Stimulated activated naive B cell treated with anti-CD40 and anti-IgM and Interleukin-4, amounts not matched to agents 10 μg/mL and 1 μg/mL and 100 μg/mL, for 72 hours (primary cell): ENCODE results near the gene FSTL4.
"Not testable (repeated sequence)": the region's sequence is repeated elsewhere in the genome, so short reads cannot be mapped to it uniquely, and the experiment has no call there.

Experiments
- ATAC-seq, 2 donors: fragments of 150-1000 bp; cut with Tn5 transposase; replicated peaks; 2 replicates each; pipeline ENCODE4 v1.10.0; 2021; ENCODE audit warnings: moderate library complexity in 1 of 2
- DNase-seq: peaks from one replicate; pipeline ENCODE4 v3.0.0; 2021
- H3K27ac Mint-ChIP-seq: one replicate; pipeline ENCODE4 v1.8.0; 2022; ENCODE audit warnings: mild to moderate bottlenecking, mixed read lengths
- H3K27me3 Mint-ChIP-seq, 2 donors: one replicate each; pipeline ENCODE4 v1.8.0; 2022; ENCODE audit warnings: mixed read lengths in 2 of 2
- H3K36me3 Mint-ChIP-seq, 2 donors: one replicate each; pipeline ENCODE4 v1.8.0; 2022; ENCODE audit warnings: mixed read lengths in 2 of 2, mild to moderate bottlenecking in 1 of 2
- H3K4me1 Mint-ChIP-seq, 2 donors: one replicate each; pipeline ENCODE4 v1.8.0; 2022; ENCODE audit warnings: mixed read lengths in 2 of 2, mild to moderate bottlenecking in 1 of 2
- H3K4me3 Mint-ChIP-seq, 2 donors: one replicate each; pipeline ENCODE4 v1.8.0; 2022; ENCODE audit warnings: mild to moderate bottlenecking in 2 of 2, mixed read lengths in 2 of 2, moderate library complexity in 1 of 2
- H3K9me3 Mint-ChIP-seq, 2 donors: one replicate each; pipeline ENCODE4 v1.8.0; 2022; ENCODE audit warnings: mixed read lengths in 2 of 2, mild to moderate bottlenecking in 1 of 2

FSTL4 gene

DNA sequence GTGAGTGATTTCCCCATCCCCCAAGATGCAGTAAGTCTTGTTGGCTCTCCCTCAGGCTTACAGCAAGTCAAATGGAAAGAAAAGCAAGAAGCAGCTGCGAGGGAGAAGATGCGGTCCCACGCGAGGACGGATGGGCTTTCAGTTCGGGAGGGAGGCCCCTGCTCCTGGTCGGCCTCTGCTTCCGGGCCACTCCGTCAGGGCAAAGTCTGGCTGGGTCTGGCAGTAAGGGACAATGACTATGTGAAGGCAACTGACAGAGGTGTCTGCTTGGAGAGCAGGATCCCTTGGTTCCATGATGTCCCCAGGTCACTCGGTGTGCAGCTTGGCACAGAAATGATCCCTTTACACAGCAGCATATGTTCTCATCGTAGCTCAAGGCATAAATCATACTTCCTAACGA lies 413.8 kb downstream of the FSTL4 start:
- Mint-ChIP-seq H3K36me3 (peaks cover 5 to 9% of the 10 kb centered on the region in 2 donors), H3K9me3 (peaks cover 0 to 7% of the 10 kb centered on the region in 2 donors), H3K4me3 (no peak overlapping the region), H3K27me3 (peaks cover 4 to 6% of the 10 kb centered on the region in 2 donors), H3K4me1 (peaks cover 2 to 15% of the 10 kb centered on the region in 2 donors), H3K27ac (no peak overlapping the region)
- no peak for DNase-seq
- no peak for ATAC-seq

DNA sequence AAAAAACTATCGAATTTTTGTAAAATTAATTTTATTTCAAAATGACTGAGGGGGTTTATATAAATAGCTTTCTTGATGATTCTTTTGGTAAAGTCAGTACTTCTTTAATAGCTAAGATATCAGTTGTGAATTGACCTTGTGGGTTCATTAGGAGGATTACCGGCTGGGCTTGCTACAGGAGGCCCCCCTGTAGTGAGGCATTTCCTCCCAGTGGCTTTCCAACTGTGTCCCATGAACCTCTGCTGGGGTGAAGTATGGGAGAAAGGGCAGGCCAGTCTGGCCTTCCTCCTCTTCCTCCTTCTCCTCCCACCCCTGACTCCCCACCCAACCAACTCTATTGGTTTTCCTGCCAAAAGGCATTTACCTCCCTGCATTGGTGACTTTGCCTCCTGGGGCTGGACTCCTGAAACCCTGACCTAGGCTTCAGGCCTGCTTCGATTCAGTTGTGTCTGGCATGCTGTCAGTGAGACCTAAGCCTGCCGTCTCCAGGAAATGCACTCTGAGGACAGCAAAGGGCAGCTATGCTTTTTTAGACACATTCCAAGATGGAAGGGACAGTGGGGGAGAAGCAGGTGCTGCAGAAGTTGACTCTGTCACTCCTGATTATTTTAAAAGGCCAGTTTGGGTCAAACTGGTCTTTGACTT lies 415.8 kb downstream of the FSTL4 start:
- Mint-ChIP-seq H3K27me3 (peaks cover under 1 to 1% of the 10 kb centered on the region in 2 donors), H3K4me1 (peaks cover 1 to 2% of the 10 kb centered on the region in 2 donors), H3K27ac (no peak overlapping the region), H3K9me3 (peaks cover 0 to under 1% of the 10 kb centered on the region in 2 donors), H3K4me3 (no peak overlapping the region), H3K36me3 (peaks cover 2 to 4% of the 10 kb centered on the region in 2 donors)
- no peak for ATAC-seq
- DNase-seq = no peak

- Mint-ChIP-seq H3K9me3 (no peaks in the 10 kb centered on the region), H3K27me3 (no peaks in the 10 kb centered on the region), H3K36me3 (peaks cover 0 to 3% of the 10 kb centered on the region in 2 donors), H3K4me3 (no peak overlapping the region), H3K4me1 (peaks cover 0 to 2% of the 10 kb centered on the region in 2 donors), H3K27ac (no peak overlapping the region)
- no peak for ATAC-seq
- no peak for DNase-seq
Observed at GRCh38 chr5:133195250-133195649, 417.1 kb downstream of the FSTL4 start.

DNA sequence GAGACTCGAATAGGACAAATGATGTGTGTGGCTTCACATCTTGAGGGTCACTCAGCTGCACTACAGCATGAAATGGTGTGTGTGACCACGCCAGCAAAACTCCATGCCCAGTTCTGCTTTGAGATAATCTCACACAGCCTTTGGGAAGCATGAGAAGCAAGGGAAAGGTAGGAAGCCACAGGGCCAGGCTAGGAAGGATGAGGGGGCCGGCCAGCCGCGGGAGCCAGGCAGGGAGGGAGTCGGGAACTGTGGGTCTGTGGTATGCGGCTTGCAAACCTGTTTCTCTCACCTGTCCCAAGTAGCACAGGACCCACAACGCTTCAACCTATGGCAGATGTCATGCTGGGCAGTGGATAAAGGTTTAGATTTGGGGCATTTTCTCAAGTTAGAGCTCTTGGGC lies 418.5 kb downstream of the FSTL4 start:
- peaks cover 0 to 3% of the 10 kb centered on the region in 2 donors for H3K36me3 Mint-ChIP-seq
- DNase-seq (no peak), ATAC-seq (no peak)
- H3K4me3 Mint-ChIP-seq = no peak overlapping the region
- peaks cover 0 to 4% of the 10 kb centered on the region in 2 donors for H3K27me3 Mint-ChIP-seq
- H3K4me1 Mint-ChIP-seq = peaks cover 0 to 2% of the 10 kb centered on the region in 2 donors
- no peak overlapping the region for H3K27ac Mint-ChIP-seq
- H3K9me3 Mint-ChIP-seq = no peaks in the 10 kb centered on the region

DNA sequence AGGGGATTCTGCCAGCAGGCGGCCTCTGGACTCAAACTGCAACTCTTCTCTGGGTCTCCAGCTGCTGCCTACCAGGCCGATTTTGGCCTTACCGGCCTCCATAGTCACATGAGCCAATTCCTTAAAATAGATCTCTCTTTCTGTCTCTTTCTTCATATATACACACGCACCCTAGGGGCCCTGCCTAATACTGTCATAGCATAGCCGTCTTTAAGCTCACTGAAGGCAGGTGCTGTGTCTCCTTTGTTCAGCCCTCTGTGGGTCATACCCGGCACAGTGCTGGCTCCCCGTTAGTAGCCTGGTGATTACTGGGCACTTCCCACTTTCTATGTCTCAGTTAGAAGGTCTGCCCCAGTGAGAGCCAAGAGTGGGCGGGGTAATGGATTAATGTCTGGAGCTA lies 419.6 kb downstream of the FSTL4 start:
- DNase-seq (no peak), ATAC-seq (no peak)
- Mint-ChIP-seq H3K4me1 (peaks cover 0 to 2% of the 10 kb centered on the region in 2 donors), H3K4me3 (no peak overlapping the region), H3K36me3 (peaks cover 0 to 3% of the 10 kb centered on the region in 2 donors), H3K9me3 (no peaks in the 10 kb centered on the region), H3K27me3 (peaks cover 0 to 4% of the 10 kb centered on the region in 2 donors), H3K27ac (no peak overlapping the region)

DNA sequence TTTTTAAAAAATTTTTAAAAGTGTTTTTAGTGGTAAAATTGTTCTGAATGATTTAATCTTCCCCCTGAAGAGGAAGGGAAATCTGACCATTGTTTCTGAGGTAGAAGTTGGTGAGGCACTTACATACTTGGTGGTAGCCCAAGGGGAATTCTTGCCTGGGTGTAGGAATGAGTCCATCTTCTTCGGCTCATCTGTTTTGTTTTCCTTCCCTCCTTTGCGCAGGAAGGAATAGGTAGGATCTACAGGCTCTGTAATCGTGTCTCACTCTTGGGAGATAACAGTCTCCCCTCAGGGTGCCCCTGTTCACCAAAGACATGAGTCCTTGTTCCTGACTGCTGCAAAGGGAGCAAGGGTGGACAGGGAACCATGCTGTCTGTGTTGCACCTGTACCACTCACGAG lies 422.5 kb downstream of the FSTL4 start:
- DNase-seq (no peak), ATAC-seq (no peak)
- H3K4me1 Mint-ChIP-seq = peaks cover 0 to 2% of the 10 kb centered on the region in 2 donors
- peaks cover 0 to 4% of the 10 kb centered on the region in 2 donors for H3K27me3 Mint-ChIP-seq
- no peak overlapping the region for H3K27ac Mint-ChIP-seq
- no peak overlapping the region for H3K4me3 Mint-ChIP-seq
- H3K36me3 Mint-ChIP-seq = peaks cover 0 to 3% of the 10 kb centered on the region in 2 donors
- no peaks in the 10 kb centered on the region for H3K9me3 Mint-ChIP-seq

GRCh38 chr5:133179405-133179804 lies 432.9 kb downstream of the FSTL4 start:
- H3K4me3 Mint-ChIP-seq = no peak overlapping the region
- H3K9me3 Mint-ChIP-seq = peaks cover 0 to 3% of the 10 kb centered on the region in 2 donors
- H3K4me1 Mint-ChIP-seq = no peaks in the 10 kb centered on the region
- H3K36me3 Mint-ChIP-seq = no peaks in the 10 kb centered on the region
- peaks cover 0 to 3% of the 10 kb centered on the region in 2 donors for H3K27me3 Mint-ChIP-seq
- no peak overlapping the region for H3K27ac Mint-ChIP-seq
- DNase-seq (no peak), ATAC-seq (no peak)

DNA sequence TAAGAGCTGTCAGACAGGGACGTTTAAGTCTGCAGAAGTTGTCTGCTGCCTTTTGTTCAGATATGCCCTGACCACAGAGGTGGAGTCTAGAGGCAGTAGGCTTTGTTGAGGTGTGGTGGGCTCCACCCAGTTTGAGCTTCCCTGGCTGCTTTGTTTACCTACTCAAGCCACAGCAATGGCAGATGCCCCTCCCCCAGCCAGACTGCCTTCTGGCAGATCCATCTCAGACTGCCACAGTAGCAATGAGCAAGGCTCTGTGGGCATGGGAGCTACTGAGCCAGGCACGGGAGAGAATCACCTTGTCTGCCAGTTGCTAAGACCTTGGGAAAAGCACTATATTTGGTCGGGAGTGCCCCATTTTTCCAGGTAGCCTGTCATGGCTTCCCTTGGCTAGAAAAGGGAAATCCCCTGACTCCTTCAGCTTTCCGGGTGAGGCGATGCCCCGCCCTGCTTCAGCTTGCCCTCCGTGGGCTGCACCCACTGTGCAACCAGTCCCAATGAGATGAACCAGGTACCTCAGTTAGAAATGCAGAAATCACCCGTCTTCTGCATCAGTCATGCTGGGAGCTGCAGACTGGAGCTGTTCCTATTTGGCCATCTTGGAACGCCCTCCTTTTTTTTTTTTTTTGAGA lies 441.5 kb downstream of the FSTL4 start:
- not testable (repeated sequence) for H3K27ac Mint-ChIP-seq, H3K4me1 Mint-ChIP-seq, H3K4me3 Mint-ChIP-seq, ATAC-seq, DNase-seq, H3K36me3 Mint-ChIP-seq
- Mint-ChIP-seq H3K27me3 (peaks cover 10 to 21% of the 10 kb centered on the region in 2 donors), H3K9me3 (peaks cover 7 to 16% of the 10 kb centered on the region in 2 donors)

GRCh38 chr5:133164759-133165158 lies 447.6 kb downstream of the FSTL4 start:
- Mint-ChIP-seq H3K4me1 (peaks cover 0 to 10% of the 10 kb centered on the region in 2 donors), H3K36me3 (peaks cover 3 to 4% of the 10 kb centered on the region in 2 donors), H3K27ac (no peak overlapping the region), H3K27me3 (peaks cover 4 to 18% of the 10 kb centered on the region in 2 donors), H3K4me3 (no peak overlapping the region), H3K9me3 (peaks cover 4 to 14% of the 10 kb centered on the region in 2 donors)
- ATAC-seq (no peak), DNase-seq (no peak)

DNA sequence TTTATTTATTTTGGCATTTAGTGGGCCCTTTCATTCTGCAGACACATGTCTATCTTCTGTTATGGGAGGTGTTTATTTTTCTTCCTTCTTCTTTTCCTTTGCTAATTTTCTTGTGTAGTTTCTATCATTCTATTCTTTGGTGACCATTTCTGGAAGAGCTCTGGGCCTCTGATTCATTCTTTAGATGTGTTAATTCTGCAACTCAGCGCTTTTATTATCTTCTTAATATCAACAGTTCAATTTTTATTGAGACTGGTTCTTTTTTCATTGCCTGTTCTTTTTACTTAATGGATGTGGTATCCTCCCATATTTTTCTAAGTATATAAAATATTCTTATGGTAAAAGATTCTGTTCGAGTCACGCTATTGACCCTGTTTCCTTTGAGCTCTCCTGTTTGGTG lies 448.5 kb downstream of the FSTL4 start:
- Mint-ChIP-seq H3K9me3 (peaks cover 0 to 7% of the 10 kb centered on the region in 2 donors), H3K27me3 (peaks cover 0 to 10% of the 10 kb centered on the region in 2 donors), H3K4me3 (no peak overlapping the region), H3K36me3 (no peaks in the 10 kb centered on the region), H3K4me1 (peaks cover 0 to 13% of the 10 kb centered on the region in 2 donors), H3K27ac (no peak overlapping the region)
- DNase-seq = no peak
- no peak for ATAC-seq

- no peak overlapping the region for H3K27ac Mint-ChIP-seq
- peaks cover 0 to 8% of the 10 kb centered on the region in 2 donors for H3K4me1 Mint-ChIP-seq
- no peaks in the 10 kb centered on the region for H3K27me3 Mint-ChIP-seq
Observed at GRCh38 chr5:133159543-133159942, 452.8 kb downstream of the FSTL4 start.

DNA sequence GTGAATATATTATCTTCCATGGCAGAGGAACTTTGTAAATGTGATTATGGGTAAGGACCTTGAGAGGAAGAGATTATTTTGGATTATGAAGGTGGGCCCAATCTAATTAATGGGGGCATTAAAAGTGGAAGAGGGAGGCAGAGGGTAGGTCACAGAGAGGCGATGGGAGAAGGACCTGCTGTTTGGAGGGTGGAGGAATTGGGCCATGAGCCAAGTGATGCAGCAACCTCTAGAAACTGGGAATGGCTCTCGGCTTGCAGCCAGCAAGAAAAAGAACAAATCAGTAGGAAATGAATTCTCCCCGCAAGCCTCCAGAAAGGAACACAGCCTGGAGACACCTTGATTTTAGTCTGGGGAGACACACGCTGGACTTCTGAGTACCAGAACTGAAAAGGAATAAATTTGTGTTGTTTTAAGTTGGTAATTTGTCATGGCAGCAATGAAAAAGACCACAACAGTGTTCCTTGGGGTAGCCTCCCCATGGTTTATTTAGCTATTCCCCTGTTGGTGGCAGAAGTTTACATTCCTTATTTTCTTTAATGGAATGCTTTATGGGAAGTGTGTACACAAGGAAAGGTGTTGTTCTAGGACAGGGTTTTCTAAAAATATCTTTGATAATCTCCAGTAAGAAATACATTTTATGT lies 456.9 kb downstream of the FSTL4 start:
- ATAC-seq (no peak), DNase-seq (no peak)
- Mint-ChIP-seq H3K27ac (no peak overlapping the region), H3K4me3 (no peak overlapping the region), H3K4me1 (peaks cover 0 to 8% of the 10 kb centered on the region in 2 donors), H3K36me3 (no peaks in the 10 kb centered on the region), H3K27me3 (no peaks in the 10 kb centered on the region), H3K9me3 (peaks cover 0 to 2% of the 10 kb centered on the region in 2 donors)

More at GRCh38 chr5:133159543-133159942, 452.8 kb downstream of the FSTL4 start:
- DNase-seq = no peak
- Mint-ChIP-seq H3K36me3 (no peaks in the 10 kb centered on the region), H3K9me3 (peaks cover 0 to 2% of the 10 kb centered on the region in 2 donors), H3K4me3 (no peak overlapping the region)
- ATAC-seq = no peak

DNA sequence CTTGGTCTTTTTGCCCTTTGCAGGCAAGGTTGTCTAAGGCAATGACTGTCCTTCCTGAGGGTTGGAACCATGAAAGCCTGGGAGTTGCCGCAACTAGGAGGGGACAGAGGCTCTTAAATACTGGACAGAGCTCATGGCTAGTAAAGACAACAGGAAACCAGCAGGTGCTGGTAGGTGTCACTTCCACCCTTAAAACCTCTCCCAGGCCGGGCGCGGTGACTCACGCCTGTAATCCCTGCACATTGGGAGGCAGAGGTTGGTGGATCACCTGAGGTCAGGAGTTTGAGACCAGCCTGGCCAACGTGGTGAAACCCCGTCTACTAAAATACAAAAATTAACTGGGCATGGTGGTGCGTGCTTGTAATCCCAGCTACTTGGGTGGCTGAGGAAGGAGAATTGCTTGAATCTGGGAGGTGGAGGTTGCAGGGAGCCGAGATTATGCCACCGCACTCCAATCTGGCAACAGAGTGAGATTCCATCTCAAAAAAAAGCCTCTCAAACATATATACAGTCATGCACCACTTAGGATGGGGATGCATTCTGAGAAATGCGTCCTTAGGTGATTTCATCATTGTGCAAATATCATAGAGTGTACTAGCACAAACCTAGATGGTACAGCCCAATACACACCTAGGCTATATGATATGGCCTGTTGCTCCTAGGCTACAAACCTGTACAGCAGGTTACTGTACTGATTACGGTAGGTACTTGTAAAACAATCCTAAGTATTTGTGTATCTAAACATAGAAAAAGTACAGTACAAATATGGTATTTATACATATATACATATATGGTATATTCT lies 457.9 kb downstream of the FSTL4 start:
- peaks cover 0 to 2% of the 10 kb centered on the region in 2 donors for H3K9me3 Mint-ChIP-seq
- no peak for ATAC-seq
- DNase-seq = no peak

More for the DNA sequence above, 457.9 kb downstream of the FSTL4 start:
- Mint-ChIP-seq H3K4me3 (no peak overlapping the region), H3K4me1 (no peaks in the 10 kb centered on the region), H3K27me3 (no peaks in the 10 kb centered on the region), H3K36me3 (no peaks in the 10 kb centered on the region), H3K27ac (no peak overlapping the region)
